ENCODE results near the gene SCAMP2. TPM values are rescaled to one million over a fixed set of nuclear protein-coding genes. Genes with fewer than 3 reads are reported as not detected.
A peak's percentile ranks its signal among the peaks of the same experiment; 100 is the strongest.

Gene SCAMP2
- total and polyA plus RNA-seq, 2 of the 13 experiments (the other 11 are each of a cell fraction or from before 2014, with no cell fraction given): 34.8 to 121 TPM

GRCh38 chr15:74842581-74843444 lies 30.4 kb downstream of the SCAMP2 start, which contains the start of gene ULK3 (continued):
- TF ChIP-seq BRD4 (CRISPR knock-in tag; IDR thresholded peaks at IDR 0.05) (no peak), CEBPB (IDR thresholded peaks at IDR 0.05; ENCODE audit: borderline replicate concordance, low read depth, low read length) (no peak), ZSCAN30 (CRISPR knock-in tag; IDR thresholded peaks at IDR 0.05) (no peak), ZNF317 (CRISPR knock-in tag; IDR thresholded peaks at IDR 0.05) (0 out of 2 replicates have a peak, but pooled peaks have one; percentile 31), ZNF878 (CRISPR knock-in tag; IDR thresholded peaks at IDR 0.05) (no peak), TEF (CRISPR knock-in tag; IDR thresholded peaks at IDR 0.05) (no peak), ZNF564 (CRISPR knock-in tag; IDR thresholded peaks at IDR 0.05) (peak; percentile 46; the same call in 1 of the 2 replicates), ZNF75D (CRISPR knock-in tag; IDR thresholded peaks at IDR 0.05; ENCODE audit: borderline replicate concordance) (no peak), YEATS2 (CRISPR knock-in tag; IDR thresholded peaks at IDR 0.05; ENCODE audit: borderline replicate concordance) (peak; percentile 16; the same call in 1 of the 2 replicates), PITX1 (CRISPR knock-in tag; IDR thresholded peaks at IDR 0.05) (no peak), ZNF350 (CRISPR knock-in tag; IDR thresholded peaks at IDR 0.05; ENCODE audit: borderline replicate concordance, low read depth) (no peak; the same call in 1 of the 2 replicates), ZNF691 (CRISPR knock-in tag; IDR thresholded peaks at IDR 0.05; ENCODE audit: borderline replicate concordance, low read depth) (no peak), CHD2 (IDR thresholded peaks at IDR 0.05; ENCODE audit: low read depth, low read length) (no peak; the same call in 1 of the 2 replicates), SRSF1 (optimal IDR thresholded peaks at IDR 0.05; ENCODE audit: low read depth, low read length) (no peak), ZNF513 (CRISPR knock-in tag; conservative IDR thresholded peaks at IDR 0.05) (no peak), HDAC6 (IDR thresholded peaks at IDR 0.05; ENCODE audit: low read depth, low read length) (no peak), KAT2B (IDR thresholded peaks at IDR 0.05; ENCODE audit: borderline replicate concordance, low read depth, low read length) (no peak), ESRRA (CRISPR knock-in tag; IDR thresholded peaks at IDR 0.05; ENCODE audit: low read depth) (0 out of 2 replicates have a peak, but pooled peaks have one; percentile 45), ZNF703 (CRISPR knock-in tag; IDR thresholded peaks at IDR 0.05; ENCODE audit: borderline replicate concordance) (no peak)
- TF ChIP-seq, protein P1, sequence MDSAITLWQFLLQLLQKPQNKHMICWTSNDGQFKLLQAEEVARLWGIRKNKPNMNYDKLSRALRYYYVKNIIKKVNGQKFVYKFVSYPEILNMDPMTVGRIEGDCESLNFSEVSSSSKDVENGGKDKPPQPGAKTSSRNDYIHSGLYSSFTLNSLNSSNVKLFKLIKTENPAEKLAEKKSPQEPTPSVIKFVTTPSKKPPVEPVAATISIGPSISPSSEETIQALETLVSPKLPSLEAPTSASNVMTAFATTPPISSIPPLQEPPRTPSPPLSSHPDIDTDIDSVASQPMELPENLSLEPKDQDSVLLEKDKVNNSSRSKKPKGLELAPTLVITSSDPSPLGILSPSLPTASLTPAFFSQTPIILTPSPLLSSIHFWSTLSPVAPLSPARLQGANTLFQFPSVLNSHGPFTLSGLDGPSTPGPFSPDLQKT (CRISPR knock-in tag; IDR thresholded peaks at IDR 0.05; ENCODE audit: borderline replicate concordance): no peak

All from HepG2 (cell line).